Stimulated activated CD4-positive, alpha-beta T cell treated with anti-CD3 and anti-CD28 coated beads, Interleukin-4, amount 100 ng/mL, for 48 hours (primary cell): Measurements from ENCODE around the gene CD86.

ENCODE experiments used
- DNase-seq, 2 donors: peaks; one replicate each; pipeline ENCODE4 v3.0.0-alpha.2; 2020; ENCODE audit warnings: low read depth in 2 of 2

CD86 gene

DNA sequence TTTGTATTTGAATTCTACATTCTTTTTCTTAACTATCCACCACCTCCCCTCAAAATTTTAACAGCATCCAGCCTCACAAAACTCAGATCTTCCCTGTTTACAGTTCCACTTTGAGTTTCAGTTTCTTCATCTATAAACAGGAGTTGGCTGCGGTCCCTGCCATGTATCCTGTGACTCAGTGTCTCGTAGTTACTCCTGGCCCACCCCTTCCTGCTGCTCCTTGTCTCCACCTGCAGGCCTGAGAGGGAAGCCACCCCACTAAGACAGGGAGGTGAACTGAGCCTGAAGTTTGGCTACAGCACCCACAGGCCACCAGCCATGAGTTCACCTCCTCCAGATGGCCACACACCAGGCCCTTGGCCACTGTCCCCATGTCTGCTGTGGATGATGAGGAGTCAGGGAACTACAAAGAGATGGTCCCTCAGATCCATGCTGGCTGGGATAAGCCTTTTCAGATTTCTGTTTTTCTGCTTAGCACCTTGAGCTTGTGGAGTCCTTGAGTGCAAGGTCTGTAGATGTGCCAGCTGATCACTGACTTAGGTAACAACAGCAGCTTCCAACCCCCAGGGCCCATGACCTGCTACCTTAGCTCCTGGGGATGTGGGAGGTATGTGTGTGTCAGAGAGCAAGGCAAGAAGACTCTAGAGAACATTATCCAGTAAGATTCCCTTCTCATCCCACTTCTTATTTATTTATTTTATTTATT lies 37.5 kb downstream of the CD86 start:
- peak; percentile 46 to 61 for DNase-seq

DNA sequence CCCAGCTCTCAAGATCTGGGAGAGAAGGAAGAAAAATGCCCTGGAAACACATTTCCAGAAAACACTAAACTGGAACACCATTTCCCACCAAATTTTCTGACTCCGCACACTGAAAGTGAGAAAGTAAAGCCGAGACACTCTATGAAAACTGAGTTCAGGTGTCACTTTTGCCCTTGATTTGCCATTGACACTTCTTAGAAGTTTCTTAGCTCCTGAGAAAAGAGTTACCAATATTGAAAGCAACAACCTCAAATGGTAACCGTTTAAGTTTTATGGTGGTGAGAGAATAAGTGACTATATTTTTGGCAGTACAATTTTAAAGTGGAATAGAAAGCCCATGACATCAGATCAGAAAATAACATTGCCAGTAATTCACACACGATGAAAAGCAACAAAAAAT lies 39.0 kb downstream of the CD86 start:
- no peak for DNase-seq

DNA sequence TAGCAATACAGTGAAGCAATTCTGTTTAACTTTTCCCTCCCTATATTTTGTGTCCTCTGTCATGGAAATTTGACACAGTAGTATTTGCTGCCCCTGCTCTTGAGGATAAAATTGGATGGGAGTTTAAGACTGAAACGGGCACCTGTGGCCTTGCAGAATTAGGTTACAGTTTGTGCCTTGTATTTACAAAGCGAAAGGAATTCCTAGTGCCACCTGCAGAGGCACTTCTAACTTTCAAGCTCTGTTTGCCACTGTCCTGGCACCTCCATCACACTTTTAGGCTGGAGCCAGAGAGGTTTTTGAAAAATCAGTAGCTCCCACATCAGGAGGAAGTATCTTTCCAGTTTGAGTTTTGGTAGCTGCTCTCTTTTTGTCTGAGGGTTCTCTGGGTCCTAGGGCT lies 39.5 kb downstream of the CD86 start:
- no peak for DNase-seq

DNA sequence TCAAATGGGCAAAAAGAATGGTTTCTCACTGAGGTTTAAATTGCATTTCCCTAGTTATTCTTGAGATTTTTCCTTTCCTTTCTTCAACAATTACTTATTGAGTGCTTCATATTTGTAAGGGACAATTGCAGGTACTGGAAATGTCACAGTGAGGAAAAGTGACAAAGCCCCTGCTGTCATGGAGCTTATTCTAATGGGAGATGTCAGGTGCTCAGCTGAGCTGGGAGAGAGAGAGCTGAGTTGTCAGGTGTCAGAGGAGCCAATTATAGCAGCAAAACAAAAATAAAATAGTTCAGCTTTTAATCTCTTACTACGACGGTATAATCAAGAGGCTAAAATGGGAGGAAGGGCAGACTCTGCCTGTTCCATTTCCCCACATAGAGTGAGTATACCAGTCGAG lies 42.0 kb downstream of the CD86 start:
- no peak for DNase-seq

DNA sequence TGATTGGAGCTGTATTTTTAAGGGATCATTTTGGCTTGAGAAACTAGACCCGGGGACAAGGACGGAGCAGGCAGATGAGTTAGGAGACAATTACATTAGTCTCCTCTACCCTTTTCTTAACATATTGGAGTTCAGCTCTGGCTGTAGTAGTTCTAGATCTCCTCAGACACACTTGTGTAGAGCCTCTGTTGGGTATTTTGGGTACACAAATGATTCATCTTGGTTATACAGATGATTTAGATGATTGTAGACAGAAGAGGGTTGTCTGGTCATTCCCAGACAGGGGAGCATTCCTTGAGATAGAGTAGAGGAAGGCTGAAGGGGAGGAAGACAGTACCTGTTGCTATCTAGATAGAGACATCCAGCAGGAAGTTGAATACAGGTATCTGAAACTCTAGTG lies 43.4 kb downstream of the CD86 start:
- DNase-seq: no peak

DNA sequence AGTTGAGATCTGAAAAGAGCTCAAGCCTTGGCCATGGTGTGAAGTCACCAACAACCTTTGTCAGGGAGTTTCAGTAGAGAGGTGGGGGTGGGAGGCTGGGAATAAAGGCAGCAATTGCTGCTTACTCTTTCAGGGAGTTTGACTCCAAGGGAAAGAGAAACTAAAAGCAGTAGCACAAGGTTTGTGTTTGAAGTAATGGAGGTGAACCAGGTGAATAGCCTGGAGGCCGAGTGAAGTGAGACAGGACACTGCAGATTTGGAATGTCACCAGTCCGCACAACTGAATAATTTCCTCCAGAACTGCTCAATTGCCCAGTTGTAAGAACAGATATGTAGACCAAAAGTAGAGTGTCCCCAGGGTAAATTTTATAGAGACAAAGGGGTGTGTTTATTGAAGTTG lies 44.1 kb downstream of the CD86 start:
- no peak for DNase-seq

DNA sequence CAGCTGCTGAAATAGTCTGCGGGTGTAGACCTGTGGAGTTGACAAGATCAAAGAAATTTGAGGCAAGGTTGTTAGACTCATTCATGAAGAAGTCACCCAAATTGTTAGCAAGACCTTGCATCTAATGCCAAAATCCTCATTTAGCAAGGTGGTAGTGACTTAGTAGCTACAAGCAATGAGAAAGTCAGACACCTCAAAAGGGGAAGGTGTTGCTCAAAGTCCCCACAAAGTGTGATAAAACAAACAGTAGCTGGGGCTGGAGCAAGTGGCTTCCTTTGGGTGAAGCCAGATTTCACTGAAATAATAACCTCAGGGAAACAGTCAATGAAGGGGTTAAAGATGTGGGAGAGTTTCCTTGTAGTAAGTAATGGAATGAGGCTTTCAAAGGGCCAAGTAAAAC lies 44.9 kb downstream of the CD86 start:
- no peak for DNase-seq

DNA sequence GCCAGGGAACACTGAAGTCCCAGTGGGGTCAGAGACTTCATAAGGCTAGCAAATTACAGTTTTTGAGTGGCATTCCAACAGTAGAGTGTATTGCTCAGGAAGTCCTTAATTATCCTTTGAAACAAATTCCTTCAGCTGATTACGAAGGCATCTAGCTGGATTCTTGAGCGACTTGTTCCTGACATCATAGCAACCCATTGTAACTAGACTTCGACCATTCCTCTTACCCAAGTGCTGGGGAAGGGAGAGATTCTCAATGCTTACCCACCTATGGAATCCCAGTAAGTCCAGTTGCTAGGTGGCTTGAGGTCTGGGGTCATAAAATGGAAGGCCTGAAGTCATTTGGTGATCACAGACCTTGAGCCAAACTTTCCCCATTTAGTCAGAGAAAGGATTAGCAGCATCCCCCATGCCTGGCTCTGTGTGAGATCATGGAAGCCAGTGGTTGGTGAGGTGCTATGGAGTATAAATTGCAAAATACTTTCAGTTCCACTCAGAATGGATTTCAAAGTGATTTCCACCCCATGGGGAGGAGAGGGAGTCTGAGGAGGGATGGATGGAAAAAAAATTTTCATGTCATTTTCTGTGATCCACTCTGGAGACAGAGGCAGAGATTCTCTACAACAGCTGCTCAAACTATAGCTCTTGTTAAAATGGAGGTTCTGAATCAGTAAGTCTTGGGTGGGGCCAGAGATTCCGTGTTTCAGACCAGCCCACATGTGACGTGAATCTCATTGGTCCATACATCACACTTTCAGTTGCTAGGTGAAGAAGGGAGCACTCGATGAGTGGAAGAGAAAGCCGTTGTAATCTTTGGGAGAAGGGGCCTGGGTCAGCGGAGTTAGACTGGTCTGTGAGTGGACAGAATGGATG lies 45.7 kb downstream of the CD86 start:
- DNase-seq: no peak

DNA sequence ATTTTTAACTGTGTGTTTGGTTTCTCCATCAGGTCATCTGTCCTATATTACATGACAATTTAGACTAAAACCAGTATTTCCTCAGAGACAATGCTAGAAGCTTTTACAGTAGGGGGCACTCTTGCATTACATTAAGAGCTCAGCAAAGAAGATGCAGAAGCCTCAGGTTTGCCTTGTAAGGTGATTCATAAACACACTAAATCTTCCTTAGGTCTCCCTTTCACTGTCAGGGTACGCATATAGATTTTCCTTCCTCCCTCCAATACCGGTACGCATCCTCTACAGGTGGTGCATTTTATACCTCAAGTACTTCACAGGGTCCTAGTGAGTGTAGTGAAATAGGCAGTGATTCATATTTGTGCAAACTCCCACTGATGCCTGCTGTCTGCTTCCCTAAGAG lies 46.5 kb downstream of the CD86 start:
- no peak for DNase-seq

DNA sequence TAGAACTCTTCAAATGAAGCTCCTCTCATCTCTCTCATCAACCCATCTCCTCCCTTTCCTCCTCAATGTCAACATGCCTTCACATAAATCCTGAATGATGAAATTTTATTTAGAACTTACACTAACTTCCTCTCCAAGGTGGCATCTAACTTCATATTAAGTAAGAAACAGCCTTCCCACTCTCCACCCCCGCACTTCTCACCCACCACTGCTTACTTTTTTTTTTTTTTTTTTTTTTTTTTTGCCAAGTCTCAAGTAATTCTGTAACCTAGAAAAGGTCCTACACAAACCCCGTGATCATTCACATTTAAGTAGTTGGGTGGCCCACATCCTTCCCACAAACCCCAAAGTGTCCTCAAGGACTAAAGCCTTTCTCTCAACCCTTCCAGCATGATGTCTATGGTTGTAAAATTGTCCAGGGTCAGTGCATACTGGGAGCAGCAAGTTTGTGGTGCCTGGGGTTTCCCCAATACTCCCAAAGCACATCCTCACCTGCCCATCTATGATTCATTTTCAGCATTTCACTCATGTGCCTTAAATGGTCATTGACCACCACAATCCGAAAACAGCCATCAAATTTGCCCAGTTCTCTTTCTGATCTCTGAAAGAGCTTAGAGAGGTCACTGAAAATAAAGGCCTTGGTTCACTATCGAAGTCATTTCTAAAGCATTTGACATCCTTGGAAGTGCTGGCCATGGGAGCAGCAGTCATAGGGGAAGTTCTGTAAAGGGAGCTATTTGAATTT lies 47.2 kb downstream of the CD86 start:
- no peak for DNase-seq

DNA sequence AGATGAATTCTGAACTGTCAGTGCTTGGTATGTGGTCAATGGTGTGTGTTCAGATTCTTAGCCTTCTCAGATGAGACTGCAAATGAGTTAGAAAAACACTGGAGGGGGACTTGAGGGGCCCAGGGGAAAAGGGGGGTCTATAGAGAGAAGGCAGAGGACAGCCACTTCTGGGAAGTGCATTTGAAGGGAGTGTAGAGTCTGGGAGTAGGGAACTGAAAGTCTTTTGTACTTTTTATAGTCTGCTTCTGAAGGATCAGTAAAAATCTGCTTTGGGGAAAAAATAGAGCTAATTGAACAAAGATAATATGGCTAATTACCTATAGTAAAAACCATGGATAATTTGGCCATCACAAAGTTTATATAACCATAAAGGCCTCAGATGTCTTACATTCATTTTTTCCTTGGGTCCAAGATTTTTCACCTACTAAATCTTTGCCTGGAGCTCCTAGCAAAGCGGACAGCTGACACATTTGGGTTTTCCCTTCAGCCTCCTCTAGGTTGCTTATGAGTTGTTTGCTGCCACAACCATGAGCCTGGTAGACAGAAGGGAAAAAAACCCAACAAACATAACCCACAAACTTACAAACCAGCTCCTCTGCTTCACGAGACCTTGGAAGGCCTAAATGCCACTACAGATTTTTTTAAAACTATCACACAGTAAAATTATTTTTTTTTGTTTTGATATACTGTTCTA lies 48.8 kb downstream of the CD86 start:
- DNase-seq: no peak

DNA sequence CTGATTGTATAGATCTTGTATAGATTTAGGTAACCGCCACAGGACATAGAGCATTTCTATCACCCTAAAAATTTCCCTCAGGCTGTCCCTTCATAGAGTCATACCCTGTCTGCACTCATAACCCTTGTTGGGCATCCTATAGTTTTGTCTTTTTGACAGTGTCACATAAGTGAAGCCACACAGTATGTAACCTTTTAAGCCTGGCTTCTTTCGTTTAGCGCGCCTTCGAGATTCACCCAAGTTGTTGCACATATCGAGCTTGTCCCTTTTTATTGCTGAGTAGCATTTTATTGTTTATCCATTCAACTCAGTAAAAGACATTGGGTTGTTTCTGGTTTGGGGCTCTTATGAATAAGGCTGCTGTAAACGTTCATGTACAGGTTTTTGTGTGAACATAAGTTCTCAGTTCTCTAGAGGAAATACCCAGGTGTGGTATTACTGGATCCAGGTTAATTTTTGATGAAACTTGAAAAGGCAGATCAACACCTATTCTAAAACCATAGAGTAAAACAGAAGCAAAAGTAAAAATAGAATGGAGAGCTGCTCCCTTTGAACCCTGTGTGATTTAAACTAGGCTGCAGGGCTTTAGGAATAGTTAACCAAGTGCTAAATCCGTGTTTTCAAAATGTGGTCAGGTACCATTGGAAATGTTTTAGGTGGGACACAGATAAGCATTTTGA lies 49.5 kb downstream of the CD86 start:
- DNase-seq: no peak

DNA sequence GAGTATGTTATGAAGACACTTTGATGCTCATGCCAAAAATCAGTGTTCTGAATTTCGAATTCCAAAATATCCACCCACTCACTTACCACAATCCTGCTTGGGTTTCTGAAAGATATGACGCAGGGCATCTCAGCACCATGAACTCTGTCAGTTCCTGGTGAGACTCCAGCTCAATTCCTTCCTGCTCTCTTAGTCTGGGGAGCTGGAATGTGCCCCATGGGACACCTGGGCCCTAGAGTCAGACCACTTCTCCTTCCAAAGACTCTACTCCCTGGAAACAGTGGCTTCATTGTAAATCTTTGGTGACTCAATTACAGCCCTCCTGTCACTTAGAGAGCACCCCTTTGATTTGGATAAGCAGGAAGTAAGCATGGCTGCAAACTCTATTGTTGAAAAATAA lies 50.5 kb downstream of the CD86 start:
- DNase-seq: no peak

DNA sequence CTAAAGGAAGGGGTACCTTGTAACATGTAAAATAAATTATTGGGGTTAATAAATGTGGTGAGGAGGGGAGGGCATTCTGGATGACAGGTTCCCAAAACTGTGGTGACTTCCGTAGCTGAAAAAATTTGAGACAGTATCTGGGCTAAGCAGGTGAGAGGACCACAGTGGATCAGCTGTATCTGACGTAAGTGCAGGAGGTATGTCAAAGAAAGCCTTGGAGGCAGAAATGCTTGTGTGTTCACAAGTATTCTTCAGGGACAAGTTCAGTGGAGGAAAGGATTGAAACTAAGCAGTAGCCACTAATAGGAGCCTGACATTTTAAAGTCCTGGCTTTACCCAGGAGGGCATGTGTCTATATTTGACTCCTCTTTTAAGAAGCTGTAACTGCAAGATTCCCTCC lies 52.0 kb downstream of the CD86 start:
- no peak for DNase-seq

DNA sequence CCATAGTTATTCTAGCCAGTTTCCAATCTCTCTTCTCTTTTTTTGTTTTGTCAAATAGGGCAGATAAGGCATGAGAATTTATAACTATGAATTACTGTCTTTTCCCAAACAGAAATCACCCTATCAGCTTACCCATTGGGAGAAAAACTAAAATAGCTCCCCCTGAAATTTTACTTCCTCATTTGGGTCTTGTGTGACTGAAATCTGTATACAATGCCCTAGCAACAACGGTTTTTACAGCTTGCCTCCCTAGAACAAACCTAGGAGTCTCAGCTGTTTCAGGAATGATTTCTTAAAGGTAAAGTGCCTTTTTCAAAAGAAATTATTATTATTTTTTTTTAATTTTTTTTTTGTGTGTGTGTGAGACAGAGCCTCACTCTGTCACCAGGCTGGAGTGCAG lies 56.8 kb downstream of the CD86 start:
- no peak for DNase-seq

DNA sequence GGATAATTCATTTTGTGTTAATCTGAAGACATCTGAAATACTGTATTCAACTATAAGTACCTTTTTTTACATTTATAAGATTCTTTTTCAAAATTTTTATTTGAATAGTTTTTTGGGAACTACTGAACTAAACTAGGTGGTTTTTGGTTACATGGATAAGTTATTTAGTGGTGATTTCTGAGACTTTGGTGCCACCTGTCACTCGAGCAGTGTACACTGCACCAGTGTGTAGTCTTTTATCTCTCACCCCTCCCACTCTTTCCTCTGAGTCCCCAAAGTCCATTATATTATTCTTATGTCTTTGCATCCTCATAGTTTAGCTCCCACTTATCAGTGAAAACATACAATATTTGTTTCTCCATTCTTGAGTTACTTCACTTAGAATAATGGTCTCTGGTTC lies 57.6 kb downstream of the CD86 start:
- DNase-seq: no peak

DNA sequence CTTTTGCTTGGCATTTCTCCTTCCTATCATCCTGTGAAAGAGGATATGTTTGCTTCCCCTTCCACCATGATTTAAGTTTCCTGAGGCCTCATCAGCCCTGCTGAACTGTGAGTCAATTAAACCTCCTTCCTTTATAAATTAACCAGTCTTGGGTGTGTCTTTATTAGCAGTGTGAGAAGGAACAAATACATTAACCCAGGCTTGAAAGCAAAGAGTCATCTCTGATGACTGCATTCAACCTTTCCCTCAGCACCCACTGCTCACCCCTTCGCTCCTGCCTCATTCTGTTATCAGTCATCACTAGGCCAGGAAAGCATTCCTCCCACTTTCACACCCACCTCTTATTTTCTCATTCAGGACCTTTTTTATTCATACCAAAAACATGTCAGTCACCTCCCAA lies 68.7 kb downstream of the CD86 start:
- no peak for DNase-seq

DNA sequence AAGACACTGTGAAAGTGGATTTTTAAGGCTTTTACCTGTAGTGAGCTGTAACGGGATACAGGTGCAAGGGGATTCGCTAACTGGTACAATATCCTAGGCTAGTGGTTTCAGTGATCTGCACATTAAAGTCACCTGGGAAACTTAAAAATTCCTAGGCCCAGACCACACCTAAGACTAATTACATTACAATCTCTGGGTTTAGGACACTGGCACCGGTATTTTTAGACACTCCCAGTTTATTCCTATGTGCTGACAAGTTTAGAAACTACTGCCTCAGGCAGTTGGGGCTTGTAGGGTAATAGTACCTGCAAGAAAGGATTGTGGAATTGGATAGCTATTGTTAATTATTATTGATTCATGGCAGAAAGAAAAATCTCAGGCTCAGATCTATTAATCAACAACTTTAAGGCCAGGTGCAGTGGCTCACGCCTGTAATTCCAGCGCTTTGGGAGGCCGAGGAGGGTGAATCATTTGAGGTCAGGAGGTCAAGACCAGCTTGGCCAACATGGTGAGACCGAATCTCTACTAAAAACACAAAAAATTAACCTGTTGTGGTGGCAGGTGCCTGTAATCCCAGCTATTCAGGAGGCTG lies 77.9 kb downstream of the CD86 start:
- DNase-seq: no peak

DNA sequence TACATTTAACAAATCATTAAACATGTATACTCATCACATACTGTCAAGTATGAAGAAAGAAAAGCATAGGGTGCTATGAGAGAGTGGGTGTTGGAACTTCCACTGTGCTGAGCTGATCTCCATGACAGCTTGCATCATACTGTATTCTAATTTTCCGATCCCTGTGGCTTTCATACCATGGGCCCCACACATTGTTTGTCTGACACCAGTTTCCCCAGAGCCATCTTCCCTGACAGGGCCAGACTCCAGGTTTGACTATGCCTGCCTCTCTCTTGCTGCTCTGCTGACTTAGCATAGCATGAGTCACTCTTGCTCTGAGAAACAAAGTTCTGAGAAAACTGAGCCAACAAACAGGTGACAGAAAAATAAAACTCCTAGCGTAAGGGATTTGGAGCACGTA lies 91.3 kb downstream of the CD86 start:
- DNase-seq: peak; percentile 53 to 68

DNA sequence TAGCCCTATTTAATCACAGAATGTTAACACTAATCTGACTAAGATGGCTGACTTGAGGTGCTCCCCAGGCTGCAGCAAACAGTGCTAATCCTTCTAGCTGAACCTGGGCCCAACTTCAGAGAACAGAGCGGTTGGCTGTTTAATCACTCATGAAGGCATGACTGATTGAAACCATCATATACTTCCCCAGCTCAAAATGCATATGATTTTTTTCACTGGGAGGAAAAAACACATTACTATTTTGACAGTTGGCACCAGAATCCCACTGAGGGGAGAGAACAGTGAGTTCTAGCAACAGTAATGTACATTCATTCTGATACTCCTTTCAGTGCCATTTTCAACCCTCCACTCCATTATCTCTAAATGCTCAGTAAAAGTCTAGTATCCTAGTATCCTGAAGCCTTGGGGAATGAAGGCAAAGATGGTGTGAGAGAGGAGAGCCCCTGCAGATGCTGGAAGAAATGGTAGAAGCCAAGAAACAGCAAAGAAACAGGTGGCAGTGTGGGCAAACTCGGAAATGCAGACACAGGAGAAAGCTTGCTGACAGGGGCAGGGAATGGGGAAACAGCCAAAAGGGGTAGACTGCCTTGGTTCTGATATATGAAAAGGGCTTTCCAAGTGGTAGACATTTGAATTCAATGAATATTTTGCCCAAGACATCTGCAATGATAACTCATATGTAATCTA lies 93.9 kb downstream of the CD86 start:
- no peak for DNase-seq

DNA sequence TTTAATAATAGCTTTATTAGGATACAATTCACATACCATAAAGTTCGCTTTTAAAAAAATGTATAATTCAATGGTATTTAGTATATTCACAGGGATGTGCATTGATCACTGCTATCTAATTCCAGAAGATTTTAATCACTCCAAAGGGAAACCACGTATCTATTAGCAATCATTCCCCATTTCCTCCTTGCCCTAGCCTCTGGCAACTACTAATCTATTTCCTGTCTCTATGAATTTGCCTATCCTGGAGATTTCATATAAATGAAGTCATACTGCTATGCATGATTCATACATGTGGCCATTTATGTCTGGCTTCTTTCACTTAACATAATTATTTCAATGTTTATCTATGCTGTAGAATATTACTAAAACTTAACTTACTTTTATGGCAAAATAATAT lies 96.3 kb downstream of the CD86 start:
- DNase-seq: no peak
